WTC11 (cell line): Measurements from ENCODE around the gene MAP7. TPM values are rescaled to one million over a fixed set of nuclear protein-coding genes. Genes with fewer than 3 reads are reported as not detected.

Experiments
- ATAC-seq: fragments of 200-7000 bp; cut with Tn5 transposase; 2 replicates; pipeline ENCODE4 v1.10.0; 2021; ENCODE audit warnings: mild to moderate bottlenecking, moderate library complexity
- CTCF ChIA-PET: fragments of 300-600 bp; sonication (Branson Sonifier 250); formaldehyde crosslinking; loops from one replicate; lab custom pipeline; 2021; ENCODE audit warnings: antibody characterized with exemption; lab: Charles Lee
- POLR2A ChIA-PET: fragments of 350-600 bp; sonication (Branson Sonifier 250); formaldehyde crosslinking; loops from one replicate; lab custom pipeline; 2021; ENCODE audit warnings: antibody characterized with exemption; lab: Charles Lee
- DNase-seq: peaks from one replicate; pipeline ENCODE4 v3.0.0; 2021; ENCODE audit warnings: low spot score
- H3K27ac Mint-ChIP-seq: 2 replicates; pipeline ENCODE4 v1.8.0; 2021; ENCODE audit warnings: mixed read lengths
- H3K27me3 Mint-ChIP-seq: 2 replicates; pipeline ENCODE4 v1.8.0; 2021; ENCODE audit warnings: low read depth, mild to moderate bottlenecking, moderate library complexity, mixed read lengths
- H3K36me3 Mint-ChIP-seq: 2 replicates; pipeline ENCODE4 v1.8.0; 2021; ENCODE audit warnings: mixed read lengths
- H3K4me1 Mint-ChIP-seq: 2 replicates; pipeline ENCODE4 v1.8.0; 2022; ENCODE audit warnings: mixed read lengths
- H3K4me3 Mint-ChIP-seq: 2 replicates; pipeline ENCODE4 v1.8.0; 2021; ENCODE audit warnings: mild to moderate bottlenecking, moderate library complexity, mixed read lengths
- H3K9me3 Mint-ChIP-seq: 2 replicates; pipeline ENCODE4 v1.8.0; 2021; ENCODE audit warnings: mixed read lengths
- CBFB ChIP-seq: sonication (generic); formaldehyde crosslinking; IDR thresholded peaks from 2 replicates; pipeline ENCODE4 v1.8.1; 2022; ENCODE audit warnings: mild to moderate bottlenecking, low read depth, missing genetic modification reagents
- CREM ChIP-seq: sonication (generic); formaldehyde crosslinking; IDR thresholded peaks from 2 replicates; pipeline ENCODE4 v1.8.1; 2022; ENCODE audit warnings: mild to moderate bottlenecking, missing genetic modification reagents, moderate library complexity
- FOXJ3 ChIP-seq: sonication (generic); formaldehyde crosslinking; IDR thresholded peaks from 2 replicates; pipeline ENCODE4 v1.9.0; 2021; ENCODE audit warnings: missing genetic modification reagents, mild to moderate bottlenecking, borderline replicate concordance
- NR1H2 ChIP-seq: sonication (generic); formaldehyde crosslinking; IDR thresholded peaks from 2 replicates; pipeline ENCODE4 v1.9.0; 2021; ENCODE audit warnings: mild to moderate bottlenecking, moderate library complexity, missing genetic modification reagents
- NR3C1 ChIP-seq: sonication (generic); formaldehyde crosslinking; conservative IDR thresholded peaks from 2 replicates; pipeline ENCODE4 v1.8.1; 2023; ENCODE audit warnings: low read depth, mild to moderate bottlenecking, missing genetic modification reagents
- SMAD3 ChIP-seq: sonication (generic); formaldehyde crosslinking; IDR thresholded peaks from 2 replicates; pipeline ENCODE4 v1.8.0; 2022; ENCODE audit warnings: missing genetic modification reagents, mild to moderate bottlenecking, borderline replicate concordance
- ZNF219 ChIP-seq: sonication (generic); formaldehyde crosslinking; IDR thresholded peaks from 2 replicates; pipeline ENCODE4 v1.8.0; 2023; ENCODE audit warnings: missing genetic modification reagents, mild to moderate bottlenecking, borderline replicate concordance
- total RNA-seq: library from RNA; stranded (reverse); gene quantifications from 3 replicates; pipeline ENCODE4 v1.2.3, GENCODE V29; 2021
- TF ChIP-seq, protein P1 (sequence below): sonication (generic); formaldehyde crosslinking; IDR thresholded peaks from 2 replicates; pipeline ENCODE4 v1.8.1; 2022; ENCODE audit warnings: mild to moderate bottlenecking, moderate library complexity, missing genetic modification reagents
- TF ChIP-seq, protein P2 (sequence below): sonication (generic); formaldehyde crosslinking; IDR thresholded peaks from 2 replicates; pipeline ENCODE4 v1.8.1; 2022; ENCODE audit warnings: low read depth, missing genetic modification reagents, borderline replicate concordance
- TF ChIP-seq, protein P3 (sequence below): sonication (generic); formaldehyde crosslinking; conservative IDR thresholded peaks from 2 replicates; pipeline ENCODE4 v1.8.1; 2023; ENCODE audit warnings: mild to moderate bottlenecking, low read depth, missing genetic modification reagents, moderate library complexity
- TF ChIP-seq, protein P4 (sequence below): sonication (generic); formaldehyde crosslinking; IDR thresholded peaks from 2 replicates; pipeline ENCODE4 v1.8.1; 2023; ENCODE audit warnings: mild to moderate bottlenecking, missing genetic modification reagents
- TF ChIP-seq, protein P5 (sequence below): sonication (generic); formaldehyde crosslinking; IDR thresholded peaks from 2 replicates; pipeline ENCODE4 v1.8.1; 2023; ENCODE audit warnings: mild to moderate bottlenecking, missing genetic modification reagents
- TF ChIP-seq, protein P6 (sequence below): fragments of 250-450 bp; sonication (Bioruptor Pico); IDR thresholded peaks from 2 replicates; pipeline ENCODE4 v1.9.0; 2021; ENCODE audit warnings: moderate library complexity, mild to moderate bottlenecking, inconsistent platforms, borderline replicate concordance
- TF ChIP-seq, protein P7 (sequence below): sonication (generic); formaldehyde crosslinking; IDR thresholded peaks from 2 replicates; pipeline ENCODE4 v1.8.0; 2022; ENCODE audit warnings: missing genetic modification reagents
- TF ChIP-seq, protein P8 (sequence below): fragments of 250-450 bp; sonication (Bioruptor Pico); IDR thresholded peaks from 2 replicates; pipeline ENCODE4 v1.8.0; 2021; ENCODE audit warnings: mild to moderate bottlenecking
- TF ChIP-seq, protein P9 (sequence below): sonication (generic); formaldehyde crosslinking; IDR thresholded peaks from 2 replicates; pipeline ENCODE4 v1.8.0; 2023; ENCODE audit warnings: missing genetic modification reagents

MAP7 gene
- total RNA-seq, 1 experiment from 2014 or later, result 56.6 TPM

DNA sequence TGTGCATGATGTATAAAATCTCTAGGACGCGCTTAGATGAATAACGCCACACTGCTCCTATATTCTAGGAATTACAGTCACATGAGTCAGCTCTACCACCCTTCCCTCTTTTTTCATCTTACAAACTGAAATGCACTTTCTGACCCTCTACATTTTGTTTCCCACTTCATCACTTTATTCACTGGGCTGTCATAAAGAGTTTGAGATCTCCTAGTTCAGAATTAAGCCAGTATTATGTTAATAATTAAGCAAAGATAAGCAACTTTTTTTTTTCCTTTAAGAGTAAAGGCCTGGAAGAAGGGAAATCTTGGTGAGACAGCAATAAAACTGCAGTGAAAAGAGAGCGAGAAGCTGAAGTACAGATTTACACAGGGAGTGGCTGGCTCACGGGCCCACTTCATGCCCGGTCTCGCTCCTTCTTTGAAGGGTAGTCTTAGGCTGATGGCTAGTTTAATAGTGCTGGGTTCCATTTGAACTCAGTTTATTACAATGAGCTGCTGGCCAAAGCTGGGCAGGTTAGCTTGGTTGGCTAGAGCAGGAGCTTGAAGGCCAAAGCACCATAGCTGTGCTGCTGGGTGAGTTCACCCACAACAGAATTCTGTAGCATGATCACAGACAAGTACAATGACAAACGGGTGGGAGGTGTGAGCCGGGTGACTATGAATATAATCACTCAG is 110.6 kb downstream of the MAP7 start (continued):
- TF ChIP-seq, protein P1, sequence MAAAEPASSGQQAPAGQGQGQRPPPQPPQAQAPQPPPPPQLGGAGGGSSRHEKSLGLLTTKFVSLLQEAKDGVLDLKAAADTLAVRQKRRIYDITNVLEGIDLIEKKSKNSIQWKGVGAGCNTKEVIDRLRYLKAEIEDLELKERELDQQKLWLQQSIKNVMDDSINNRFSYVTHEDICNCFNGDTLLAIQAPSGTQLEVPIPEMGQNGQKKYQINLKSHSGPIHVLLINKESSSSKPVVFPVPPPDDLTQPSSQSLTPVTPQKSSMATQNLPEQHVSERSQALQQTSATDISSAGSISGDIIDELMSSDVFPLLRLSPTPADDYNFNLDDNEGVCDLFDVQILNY (CRISPR knock-in tag), result no peak
- TF ChIP-seq SMAD3 (CRISPR knock-in tag), result no peak
- TF ChIP-seq, protein P2, sequence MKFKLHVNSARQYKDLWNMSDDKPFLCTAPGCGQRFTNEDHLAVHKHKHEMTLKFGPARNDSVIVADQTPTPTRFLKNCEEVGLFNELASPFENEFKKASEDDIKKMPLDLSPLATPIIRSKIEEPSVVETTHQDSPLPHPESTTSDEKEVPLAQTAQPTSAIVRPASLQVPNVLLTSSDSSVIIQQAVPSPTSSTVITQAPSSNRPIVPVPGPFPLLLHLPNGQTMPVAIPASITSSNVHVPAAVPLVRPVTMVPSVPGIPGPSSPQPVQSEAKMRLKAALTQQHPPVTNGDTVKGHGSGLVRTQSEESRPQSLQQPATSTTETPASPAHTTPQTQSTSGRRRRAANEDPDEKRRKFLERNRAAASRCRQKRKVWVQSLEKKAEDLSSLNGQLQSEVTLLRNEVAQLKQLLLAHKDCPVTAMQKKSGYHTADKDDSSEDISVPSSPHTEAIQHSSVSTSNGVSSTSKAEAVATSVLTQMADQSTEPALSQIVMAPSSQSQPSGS (CRISPR knock-in tag), result no peak
- no peak for TF ChIP-seq NR1H2 (CRISPR knock-in tag)
- TF ChIP-seq, protein P3, sequence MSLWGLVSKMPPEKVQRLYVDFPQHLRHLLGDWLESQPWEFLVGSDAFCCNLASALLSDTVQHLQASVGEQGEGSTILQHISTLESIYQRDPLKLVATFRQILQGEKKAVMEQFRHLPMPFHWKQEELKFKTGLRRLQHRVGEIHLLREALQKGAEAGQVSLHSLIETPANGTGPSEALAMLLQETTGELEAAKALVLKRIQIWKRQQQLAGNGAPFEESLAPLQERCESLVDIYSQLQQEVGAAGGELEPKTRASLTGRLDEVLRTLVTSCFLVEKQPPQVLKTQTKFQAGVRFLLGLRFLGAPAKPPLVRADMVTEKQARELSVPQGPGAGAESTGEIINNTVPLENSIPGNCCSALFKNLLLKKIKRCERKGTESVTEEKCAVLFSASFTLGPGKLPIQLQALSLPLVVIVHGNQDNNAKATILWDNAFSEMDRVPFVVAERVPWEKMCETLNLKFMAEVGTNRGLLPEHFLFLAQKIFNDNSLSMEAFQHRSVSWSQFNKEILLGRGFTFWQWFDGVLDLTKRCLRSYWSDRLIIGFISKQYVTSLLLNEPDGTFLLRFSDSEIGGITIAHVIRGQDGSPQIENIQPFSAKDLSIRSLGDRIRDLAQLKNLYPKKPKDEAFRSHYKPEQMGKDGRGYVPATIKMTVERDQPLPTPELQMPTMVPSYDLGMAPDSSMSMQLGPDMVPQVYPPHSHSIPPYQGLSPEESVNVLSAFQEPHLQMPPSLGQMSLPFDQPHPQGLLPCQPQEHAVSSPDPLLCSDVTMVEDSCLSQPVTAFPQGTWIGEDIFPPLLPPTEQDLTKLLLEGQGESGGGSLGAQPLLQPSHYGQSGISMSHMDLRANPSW (CRISPR knock-in tag), result no peak
- no peak for TF ChIP-seq CREM
- TF ChIP-seq, all 79 proteins: peak for 0

DNA sequence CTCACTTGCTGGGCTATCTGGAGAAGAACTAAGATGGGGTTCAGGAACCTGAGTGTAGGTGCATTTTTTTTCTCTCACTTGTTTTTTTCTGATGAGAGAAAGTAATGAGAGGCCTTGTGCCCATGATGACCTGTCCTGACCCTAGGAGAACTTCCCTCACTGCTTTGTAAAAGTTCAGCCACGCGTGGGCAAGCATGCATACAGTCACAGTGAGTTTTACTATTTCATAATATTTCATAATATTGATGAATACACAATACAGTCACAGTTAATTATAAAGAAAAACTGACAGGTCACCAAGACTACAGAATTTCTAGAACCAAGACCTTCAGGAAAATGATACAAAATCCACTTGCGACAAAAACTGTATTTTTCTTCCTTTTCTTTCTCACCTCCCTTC is 111.8 kb downstream of the MAP7 start:
- H3K36me3 Mint-ChIP-seq, result no peaks in the 10 kb centered on the region
- no peaks in the 10 kb centered on the region for H3K27me3 Mint-ChIP-seq
- ATAC-seq (no peak), DNase-seq (no peak)
- H3K9me3 Mint-ChIP-seq, result no peaks in the 10 kb centered on the region
- CTCF ChIA-PET, result interaction anchor here (1.5 kb wide), 1 partner anchor 112 kb away, joined by 3 read pairs; the partner anchor contains the start of gene MAP7
- POLR2A ChIA-PET, result no interaction called here
- no peak overlapping the region for H3K27ac Mint-ChIP-seq
- peaks cover 67% of the 10 kb centered on the region for H3K4me1 Mint-ChIP-seq
- H3K4me3 Mint-ChIP-seq, result no peak overlapping the region
- TF ChIP-seq, protein P4, sequence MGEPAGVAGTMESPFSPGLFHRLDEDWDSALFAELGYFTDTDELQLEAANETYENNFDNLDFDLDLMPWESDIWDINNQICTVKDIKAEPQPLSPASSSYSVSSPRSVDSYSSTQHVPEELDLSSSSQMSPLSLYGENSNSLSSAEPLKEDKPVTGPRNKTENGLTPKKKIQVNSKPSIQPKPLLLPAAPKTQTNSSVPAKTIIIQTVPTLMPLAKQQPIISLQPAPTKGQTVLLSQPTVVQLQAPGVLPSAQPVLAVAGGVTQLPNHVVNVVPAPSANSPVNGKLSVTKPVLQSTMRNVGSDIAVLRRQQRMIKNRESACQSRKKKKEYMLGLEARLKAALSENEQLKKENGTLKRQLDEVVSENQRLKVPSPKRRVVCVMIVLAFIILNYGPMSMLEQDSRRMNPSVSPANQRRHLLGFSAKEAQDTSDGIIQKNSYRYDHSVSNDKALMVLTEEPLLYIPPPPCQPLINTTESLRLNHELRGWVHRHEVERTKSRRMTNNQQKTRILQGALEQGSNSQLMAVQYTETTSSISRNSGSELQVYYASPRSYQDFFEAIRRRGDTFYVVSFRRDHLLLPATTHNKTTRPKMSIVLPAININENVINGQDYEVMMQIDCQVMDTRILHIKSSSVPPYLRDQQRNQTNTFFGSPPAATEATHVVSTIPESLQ (CRISPR knock-in tag), result no peak
- TF ChIP-seq, protein P3 (CRISPR knock-in tag), result no peak
- TF ChIP-seq FOXJ3 (CRISPR knock-in tag) (no peak), CBFB (CRISPR knock-in tag) (no peak), NR3C1 (CRISPR knock-in tag) (no peak), ZNF219 (CRISPR knock-in tag) (no peak)
- TF ChIP-seq, protein P5, sequence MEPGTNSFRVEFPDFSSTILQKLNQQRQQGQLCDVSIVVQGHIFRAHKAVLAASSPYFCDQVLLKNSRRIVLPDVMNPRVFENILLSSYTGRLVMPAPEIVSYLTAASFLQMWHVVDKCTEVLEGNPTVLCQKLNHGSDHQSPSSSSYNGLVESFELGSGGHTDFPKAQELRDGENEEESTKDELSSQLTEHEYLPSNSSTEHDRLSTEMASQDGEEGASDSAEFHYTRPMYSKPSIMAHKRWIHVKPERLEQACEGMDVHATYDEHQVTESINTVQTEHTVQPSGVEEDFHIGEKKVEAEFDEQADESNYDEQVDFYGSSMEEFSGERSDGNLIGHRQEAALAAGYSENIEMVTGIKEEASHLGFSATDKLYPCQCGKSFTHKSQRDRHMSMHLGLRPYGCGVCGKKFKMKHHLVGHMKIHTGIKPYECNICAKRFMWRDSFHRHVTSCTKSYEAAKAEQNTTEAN (CRISPR knock-in tag), result no peak
- TF ChIP-seq, protein P6, sequence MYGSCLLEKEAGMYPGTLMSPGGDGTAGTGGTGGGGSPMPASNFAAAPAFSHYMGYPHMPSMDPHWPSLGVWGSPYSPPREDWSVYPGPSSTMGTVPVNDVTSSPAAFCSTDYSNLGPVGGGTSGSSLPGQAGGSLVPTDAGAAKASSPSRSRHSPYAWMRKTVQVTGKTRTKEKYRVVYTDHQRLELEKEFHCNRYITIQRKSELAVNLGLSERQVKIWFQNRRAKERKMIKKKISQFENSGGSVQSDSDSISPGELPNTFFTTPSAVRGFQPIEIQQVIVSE (CRISPR knock-in tag), result no peak
- TF ChIP-seq, protein P7, sequence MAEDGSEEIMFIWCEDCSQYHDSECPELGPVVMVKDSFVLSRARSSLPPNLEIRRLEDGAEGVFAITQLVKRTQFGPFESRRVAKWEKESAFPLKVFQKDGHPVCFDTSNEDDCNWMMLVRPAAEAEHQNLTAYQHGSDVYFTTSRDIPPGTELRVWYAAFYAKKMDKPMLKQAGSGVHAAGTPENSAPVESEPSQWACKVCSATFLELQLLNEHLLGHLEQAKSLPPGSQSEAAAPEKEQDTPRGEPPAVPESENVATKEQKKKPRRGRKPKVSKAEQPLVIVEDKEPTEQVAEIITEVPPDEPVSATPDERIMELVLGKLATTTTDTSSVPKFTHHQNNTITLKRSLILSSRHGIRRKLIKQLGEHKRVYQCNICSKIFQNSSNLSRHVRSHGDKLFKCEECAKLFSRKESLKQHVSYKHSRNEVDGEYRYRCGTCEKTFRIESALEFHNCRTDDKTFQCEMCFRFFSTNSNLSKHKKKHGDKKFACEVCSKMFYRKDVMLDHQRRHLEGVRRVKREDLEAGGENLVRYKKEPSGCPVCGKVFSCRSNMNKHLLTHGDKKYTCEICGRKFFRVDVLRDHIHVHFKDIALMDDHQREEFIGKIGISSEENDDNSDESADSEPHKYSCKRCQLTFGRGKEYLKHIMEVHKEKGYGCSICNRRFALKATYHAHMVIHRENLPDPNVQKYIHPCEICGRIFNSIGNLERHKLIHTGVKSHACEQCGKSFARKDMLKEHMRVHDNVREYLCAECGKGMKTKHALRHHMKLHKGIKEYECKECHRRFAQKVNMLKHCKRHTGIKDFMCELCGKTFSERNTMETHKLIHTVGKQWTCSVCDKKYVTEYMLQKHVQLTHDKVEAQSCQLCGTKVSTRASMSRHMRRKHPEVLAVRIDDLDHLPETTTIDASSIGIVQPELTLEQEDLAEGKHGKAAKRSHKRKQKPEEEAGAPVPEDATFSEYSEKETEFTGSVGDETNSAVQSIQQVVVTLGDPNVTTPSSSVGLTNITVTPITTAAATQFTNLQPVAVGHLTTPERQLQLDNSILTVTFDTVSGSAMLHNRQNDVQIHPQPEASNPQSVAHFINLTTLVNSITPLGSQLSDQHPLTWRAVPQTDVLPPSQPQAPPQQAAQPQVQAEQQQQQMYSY, result no peak
- TF ChIP-seq, protein P8, sequence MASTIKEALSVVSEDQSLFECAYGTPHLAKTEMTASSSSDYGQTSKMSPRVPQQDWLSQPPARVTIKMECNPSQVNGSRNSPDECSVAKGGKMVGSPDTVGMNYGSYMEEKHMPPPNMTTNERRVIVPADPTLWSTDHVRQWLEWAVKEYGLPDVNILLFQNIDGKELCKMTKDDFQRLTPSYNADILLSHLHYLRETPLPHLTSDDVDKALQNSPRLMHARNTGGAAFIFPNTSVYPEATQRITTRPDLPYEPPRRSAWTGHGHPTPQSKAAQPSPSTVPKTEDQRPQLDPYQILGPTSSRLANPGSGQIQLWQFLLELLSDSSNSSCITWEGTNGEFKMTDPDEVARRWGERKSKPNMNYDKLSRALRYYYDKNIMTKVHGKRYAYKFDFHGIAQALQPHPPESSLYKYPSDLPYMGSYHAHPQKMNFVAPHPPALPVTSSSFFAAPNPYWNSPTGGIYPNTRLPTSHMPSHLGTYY, result no peak
- TF ChIP-seq, protein P9, sequence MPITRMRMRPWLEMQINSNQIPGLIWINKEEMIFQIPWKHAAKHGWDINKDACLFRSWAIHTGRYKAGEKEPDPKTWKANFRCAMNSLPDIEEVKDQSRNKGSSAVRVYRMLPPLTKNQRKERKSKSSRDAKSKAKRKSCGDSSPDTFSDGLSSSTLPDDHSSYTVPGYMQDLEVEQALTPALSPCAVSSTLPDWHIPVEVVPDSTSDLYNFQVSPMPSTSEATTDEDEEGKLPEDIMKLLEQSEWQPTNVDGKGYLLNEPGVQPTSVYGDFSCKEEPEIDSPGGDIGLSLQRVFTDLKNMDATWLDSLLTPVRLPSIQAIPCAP (CRISPR knock-in tag), result no peak
